GM18907 (cell line): ENCODE measurements around the gene NACC2.

Source experiments
- ATAC-seq: cut with Tn5 transposase; IDR thresholded peaks from one replicate; pipeline ENCODE4 v1.9.1; 2021; ENCODE audit warnings: mild to moderate bottlenecking, moderate library complexity; ENCODE audit not compliant: unreplicated experiment

NACC2 gene

GRCh38 chr9:136059321-136059791, 35.7 kb downstream of the NACC2 start:
- ATAC-seq = no peak

GRCh38 chr9:136058801-136059302, 36.2 kb downstream of the NACC2 start:
- no peak for ATAC-seq

DNA sequence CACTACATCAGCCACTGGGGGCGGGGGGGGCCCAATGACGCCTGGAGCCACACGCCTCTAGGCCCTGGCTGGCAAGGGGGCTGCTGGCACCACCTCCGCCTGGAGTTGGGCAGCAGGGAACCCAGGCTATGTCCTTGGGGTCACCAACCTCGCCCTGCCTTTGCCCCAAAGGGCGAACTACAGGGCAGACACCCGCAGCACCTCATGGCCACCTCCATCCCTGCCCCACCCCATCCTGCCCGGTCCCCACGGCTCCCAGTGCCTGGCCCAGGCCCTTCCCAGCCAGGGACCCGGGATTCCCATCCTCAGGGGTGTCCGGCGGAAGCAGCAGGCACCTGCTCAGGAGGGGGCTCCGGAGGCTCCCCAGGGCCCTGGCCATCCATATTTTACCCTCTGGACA, 37.0 kb downstream of the NACC2 start:
- no peak for ATAC-seq

DNA sequence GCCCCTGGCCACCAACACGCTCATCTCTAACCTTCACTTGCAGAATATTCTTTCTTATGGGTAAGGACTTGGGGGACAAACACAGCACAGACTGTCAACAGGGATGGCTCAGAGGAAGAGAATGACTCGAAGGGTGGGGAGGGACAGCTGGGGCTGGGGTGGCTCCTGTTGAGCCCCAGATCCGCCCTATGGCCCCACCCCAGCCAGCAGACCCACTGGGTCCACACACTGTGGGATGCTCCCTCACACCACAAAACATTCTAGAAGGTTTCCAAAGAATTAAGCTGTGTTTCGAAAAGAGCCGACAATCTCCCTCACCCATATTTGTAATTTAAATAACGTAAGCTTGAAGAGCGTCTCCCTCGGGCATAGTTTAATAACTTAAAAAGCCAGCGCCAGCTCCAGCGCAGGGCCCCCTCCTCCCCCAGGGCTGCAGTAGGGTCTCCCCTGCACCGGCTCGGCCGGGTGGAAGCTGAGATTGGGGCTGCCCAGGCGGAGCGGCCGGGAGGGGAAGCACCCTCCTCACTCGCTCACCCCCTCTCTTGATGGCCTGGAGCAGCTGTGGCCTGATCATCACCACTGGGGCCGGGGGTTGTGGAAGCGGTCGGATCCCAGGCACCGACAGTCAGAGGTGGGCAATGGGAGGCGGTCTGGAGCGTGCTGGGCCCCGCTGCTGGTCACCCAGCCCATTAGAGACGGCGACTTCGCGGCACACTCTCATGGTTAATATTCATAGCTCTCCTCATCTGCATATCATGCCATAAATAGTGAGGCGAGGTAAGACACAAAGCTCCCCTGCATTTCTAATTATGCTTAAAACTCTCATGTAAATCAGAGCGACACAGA, 37.6 kb downstream of the NACC2 start:
- ATAC-seq = no peak

GRCh38 chr9:136056546-136057235, 38.4 kb downstream of the NACC2 start:
- ATAC-seq = no peak

- no peak for ATAC-seq
Observed at GRCh38 chr9:136055715-136056545, 39.2 kb downstream of the NACC2 start.

- no peak for ATAC-seq
Observed at GRCh38 chr9:136054798-136055714, 40.0 kb downstream of the NACC2 start.

GRCh38 chr9:136054146-136054545, 40.9 kb downstream of the NACC2 start:
- ATAC-seq = no peak

DNA sequence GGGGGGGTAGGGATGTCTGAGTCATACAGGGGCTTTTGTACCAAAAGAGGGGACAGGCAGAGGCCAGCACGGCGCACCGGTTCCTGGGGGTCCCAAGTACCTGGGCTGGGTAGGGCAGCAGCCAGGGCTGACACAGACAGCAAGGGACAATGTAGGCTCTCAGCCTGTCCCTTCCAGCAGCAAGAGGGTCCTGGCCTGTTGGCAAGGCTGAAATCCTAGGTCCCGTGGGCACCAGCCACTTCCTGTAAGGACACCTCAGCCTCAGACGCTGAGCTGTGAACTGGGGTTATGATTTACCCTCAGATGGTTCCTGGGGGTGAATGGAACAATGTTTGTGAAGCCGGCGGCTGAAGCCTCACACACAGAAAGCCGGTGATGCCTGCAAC, 41.3 kb downstream of the NACC2 start:
- ATAC-seq = no peak

DNA sequence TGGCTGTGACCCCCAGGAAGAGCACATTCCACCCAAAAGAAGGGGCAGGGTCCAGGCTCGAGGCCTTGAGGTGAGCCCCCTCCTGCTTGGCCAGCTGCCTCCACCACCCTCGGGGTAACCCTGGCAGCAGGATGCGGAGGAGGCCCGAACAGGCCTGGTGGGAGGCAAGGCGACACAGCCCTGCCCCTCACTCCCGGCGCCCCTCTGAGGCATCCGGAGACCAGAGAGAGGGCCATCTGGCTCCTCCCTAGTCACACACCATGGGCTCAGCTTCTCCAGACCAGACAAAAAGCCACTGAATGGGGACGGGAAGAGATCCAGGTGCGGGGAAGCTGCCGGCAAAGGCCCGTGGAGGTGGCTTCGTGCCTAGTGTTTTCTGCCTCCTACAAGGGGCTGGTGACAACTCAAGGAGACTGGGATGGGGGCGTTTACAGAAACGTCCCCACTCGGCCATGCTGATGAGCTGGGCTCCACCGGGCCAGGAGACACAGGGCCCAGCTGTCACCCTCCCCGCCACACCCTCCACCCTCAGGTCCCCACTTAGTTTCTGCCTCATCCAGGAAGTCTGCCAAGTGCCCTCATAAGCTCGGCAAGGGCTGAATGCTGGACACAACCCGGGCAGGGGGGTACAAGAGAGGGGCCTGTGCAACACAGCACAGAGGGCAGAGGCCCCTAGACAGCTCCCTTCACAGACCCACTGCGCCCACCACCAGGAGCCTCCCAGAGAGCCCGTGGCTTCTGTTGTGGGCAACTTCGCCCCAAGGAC, 41.9 kb downstream of the NACC2 start:
- no peak for ATAC-seq

GRCh38 chr9:136052472-136052880, 42.6 kb downstream of the NACC2 start:
- ATAC-seq = no peak

DNA sequence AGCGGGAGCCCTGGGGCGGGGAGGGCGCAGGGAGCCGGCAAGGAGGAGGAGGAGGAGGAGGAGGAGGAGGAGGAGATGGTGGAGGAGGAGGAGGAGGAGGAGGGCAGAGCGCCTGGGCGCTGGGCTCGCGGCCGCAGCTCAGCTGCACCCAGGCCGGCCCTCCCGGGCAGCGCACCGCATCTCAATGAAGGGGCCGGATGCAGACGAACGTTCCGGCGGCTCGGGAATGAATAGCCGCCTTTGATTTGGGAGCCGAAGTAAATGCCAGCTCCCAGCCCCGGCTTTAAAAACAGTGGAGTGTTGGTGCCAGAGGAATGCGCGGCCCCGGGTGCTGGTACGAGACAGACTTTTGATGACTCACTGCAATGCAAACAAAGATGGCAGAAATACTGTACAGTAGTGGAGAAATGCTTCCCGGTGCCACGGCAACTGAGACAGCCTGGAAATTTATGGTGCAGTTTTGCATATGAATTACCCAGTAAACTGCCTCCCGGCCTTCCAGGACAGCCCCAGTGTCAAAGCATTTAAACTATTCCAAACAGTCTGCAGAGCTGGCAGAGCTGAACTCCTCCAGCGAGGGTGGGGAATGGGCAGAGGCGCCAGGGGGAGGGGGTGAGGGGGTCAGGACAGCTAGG, 43.1 kb downstream of the NACC2 start:
- no peak for ATAC-seq

DNA sequence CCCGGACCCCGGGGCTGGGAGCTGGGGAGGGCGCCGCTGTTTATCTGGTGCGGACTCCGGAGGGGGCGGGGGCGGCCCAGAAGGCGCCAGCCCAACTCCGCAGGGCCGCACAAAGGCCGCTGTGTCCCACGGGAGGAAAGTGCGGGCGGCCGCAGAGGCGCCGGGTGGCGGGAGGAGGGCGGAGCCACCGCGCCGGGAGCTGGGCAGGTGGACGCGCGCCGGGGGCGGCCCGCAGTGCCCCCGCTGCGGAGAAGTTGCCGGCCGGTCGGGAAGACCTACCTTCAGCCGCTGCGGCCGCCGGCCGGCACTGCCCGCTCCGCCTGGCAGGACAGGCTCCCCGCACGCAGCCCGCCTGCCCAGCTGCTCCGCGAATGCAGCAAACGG, 43.6 kb downstream of the NACC2 start:
- no peak for ATAC-seq

DNA sequence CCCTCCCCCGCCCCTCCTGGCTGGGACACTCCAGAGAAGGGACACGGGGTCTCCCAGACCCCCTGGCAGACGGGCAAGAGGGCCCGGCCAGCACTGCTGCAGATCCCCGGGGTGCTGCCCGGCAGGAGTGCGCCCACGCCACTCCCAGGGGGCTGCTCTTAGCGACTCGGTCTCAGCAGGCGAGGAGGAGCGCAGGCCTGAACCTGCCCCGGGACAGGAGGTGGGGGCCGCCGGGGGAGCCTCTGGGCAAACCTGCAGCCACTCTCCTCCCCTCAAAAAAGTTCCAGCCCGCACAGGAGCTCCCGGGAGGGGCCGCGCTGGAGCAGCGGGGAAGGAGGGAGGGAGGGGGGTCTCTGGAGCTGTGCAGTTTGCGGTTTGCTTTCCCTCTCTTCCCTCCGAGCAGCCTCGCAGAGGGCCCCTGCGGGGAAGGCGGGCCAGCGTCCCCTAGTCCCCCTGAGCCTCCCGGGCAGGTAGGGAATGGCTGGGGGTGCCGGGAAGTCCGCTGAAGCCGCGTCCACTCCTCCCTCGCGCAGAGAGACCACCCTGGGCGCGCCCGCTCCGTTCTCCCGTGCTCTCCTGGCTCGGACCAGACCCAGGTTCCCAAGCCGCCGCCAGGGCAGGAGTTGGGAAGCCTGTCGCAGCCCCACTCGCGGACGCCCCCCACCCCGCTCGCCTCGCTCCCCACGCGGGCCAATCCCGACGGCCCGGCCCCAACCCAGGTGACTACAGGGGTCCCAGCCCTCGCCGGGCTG, 44.2 kb downstream of the NACC2 start:
- ATAC-seq = no peak

GRCh38 chr9:136050266-136050700, 44.8 kb downstream of the NACC2 start:
- no peak for ATAC-seq

DNA sequence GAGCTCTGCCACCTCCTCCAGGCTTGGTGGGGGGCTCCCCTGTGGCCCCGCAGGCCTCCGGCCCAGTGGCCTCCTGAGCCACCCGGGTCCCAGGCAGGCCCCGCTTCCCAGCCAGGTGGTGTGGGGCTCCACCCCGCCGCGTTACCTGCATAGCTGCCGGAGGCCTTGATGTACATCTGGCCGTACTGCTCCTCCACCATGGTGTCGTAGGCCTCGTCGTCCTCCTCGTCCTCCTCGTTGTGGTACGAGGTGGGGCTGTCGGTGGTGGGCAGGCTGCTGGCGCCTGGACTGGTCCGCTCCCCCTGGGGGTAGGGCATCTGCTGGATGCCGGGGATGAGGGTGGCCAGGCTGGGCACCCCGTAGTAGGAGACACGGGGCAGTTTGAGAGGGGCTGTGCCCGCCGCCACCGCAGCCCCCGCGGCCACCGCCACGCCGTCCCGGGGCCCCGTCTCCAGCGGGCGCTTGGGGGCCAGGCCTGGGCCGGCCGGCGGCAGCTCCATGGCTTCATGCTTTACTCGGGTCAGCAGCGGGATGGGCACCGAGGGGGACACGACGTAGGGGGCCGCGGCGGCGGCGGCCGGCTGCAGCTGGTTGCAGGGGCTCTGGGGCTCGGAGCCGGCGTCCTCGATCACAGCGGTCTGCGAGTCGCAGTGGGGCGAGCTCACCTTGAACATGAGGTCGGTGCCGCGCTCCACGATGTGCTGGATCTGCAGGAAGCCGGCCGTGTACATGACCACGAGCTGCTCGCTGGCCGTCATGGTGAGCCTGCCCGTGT, 45.4 kb downstream of the NACC2 start:
- ATAC-seq = no peak
